Lower leg skin (tissue), 4 donors: ENCODE measurements around the gene ADGRG6. TPM values are rescaled to one million over a fixed set of nuclear protein-coding genes. Genes with fewer than 3 reads are reported as not detected.
"Not testable (repeated sequence)": the region's sequence is repeated elsewhere in the genome, so short reads cannot be mapped to it uniquely, and the experiment has no call there.

Experiments used
- DNase-seq, 2 donors: peaks; one replicate each; pipeline ENCODE4 v3.0.0-alpha.2; 2019; ENCODE audit warnings: low spot score in 2 of 2
- H3K4me3 ChIP-seq: fragments of 200-600 bp; sonication (generic); 2 replicates; pipeline ENCODE4 v1.5.1; 2017; ENCODE audit warnings: mild to moderate bottlenecking, low read depth; ENCODE audit not compliant: poor library complexity, severe bottlenecking
- CTCF ChIP-seq, 3 donors: fragments of 450-650 bp; IDR thresholded peaks; one replicate each; pipeline ENCODE4 v1.5.1; 2016; ENCODE audit warnings: antibody characterized with exemption in 3 of 3, mild to moderate bottlenecking in 3 of 3, moderate library complexity in 2 of 3
- POLR2A ChIP-seq, 2 donors: fragments of 450-650 bp; IDR thresholded peaks; one replicate each; pipeline ENCODE4 v1.6.1; 2016 to 2017; ENCODE audit warnings: antibody characterized with exemption in 2 of 2, mild to moderate bottlenecking in 1 of 2, moderate library complexity in 1 of 2
- WGBS, 2 donors: methylation state at CpG; one replicate each; pipeline ENCODE4 v1.1.5; 2018; 5-methylcytosine and 5-hydroxymethylcytosine counted together
- intact Hi-C: fragments of 100-400 bp; cut with DNase I; formaldehyde crosslinking; loops from one replicate; pipeline ENCODE4 v1.15.0; 2023; ENCODE audit warnings: low total_unique reads
- total RNA-seq, 4 donors: library from RNA; depleted of rRNA; stranded (reverse); fragments of >200 nt; gene quantifications; one replicate each; pipeline ENCODE4 v1.1.0, GENCODE V29; 2016

ADGRG6 gene
- total RNA-seq, 4 donors from 2014 or later = 41.8 to 54.8 (median 50.0) TPM

- intact Hi-C loops = no loop called here
- TF ChIP-seq CTCF (IDR thresholded peaks at IDR 0.05) (no peak), POLR2A (IDR thresholded peaks at IDR 0.05) (no peak)
- DNase-seq = no peak
- WGBS, 2 donors = 59 to 60% methylated on average over 1 of the region's 1 CpG
- H3K4me3 ChIP-seq = no peak overlapping the region
Measured at GRCh38 chr6:142276256-142276655, 25.6 kb upstream of the ADGRG6 start.

GRCh38 chr6:142279350-142280180 lies 22.2 kb upstream of the ADGRG6 start:
- intact Hi-C loops = no loop called here
- 68 to 69% methylated on average over 5 of the region's 5 CpGs for WGBS, 2 donors
- H3K4me3 ChIP-seq = no peak overlapping the region
- DNase-seq = no peak
- TF ChIP-seq POLR2A (IDR thresholded peaks at IDR 0.05) (no peak), CTCF (IDR thresholded peaks at IDR 0.05) (no peak)

GRCh38 chr6:142280265-142280664 lies 21.5 kb upstream of the ADGRG6 start:
- intact Hi-C loops = no loop called here
- WGBS, 2 donors = 88 to 95% methylated on average over 1 of the region's 1 CpG
- TF ChIP-seq CTCF (IDR thresholded peaks at IDR 0.05) (no peak), POLR2A (IDR thresholded peaks at IDR 0.05) (no peak)

GRCh38 chr6:142280927-142281326 lies 20.9 kb upstream of the ADGRG6 start:
- no peak for DNase-seq
- TF ChIP-seq CTCF (IDR thresholded peaks at IDR 0.05) (no peak), POLR2A (IDR thresholded peaks at IDR 0.05) (no peak)
- H3K4me3 ChIP-seq = no peak overlapping the region
- WGBS, 2 donors = 98 to 99% methylated on average over 4 of the region's 4 CpGs
- intact Hi-C loops = no loop called here

More at GRCh38 chr6:142280265-142280664, 21.5 kb upstream of the ADGRG6 start:
- no peak for DNase-seq
- no peak overlapping the region for H3K4me3 ChIP-seq

- DNase-seq, H3K4me3 ChIP-seq, intact Hi-C loops: not testable (repeated sequence)
- WGBS, 2 donors = 79 to 90% methylated on average over 4 of the region's 4 CpGs
Measured at GRCh38 chr6:142283138-142283537, 18.7 kb upstream of the ADGRG6 start.

- 73 to 89% methylated on average over 1 of the region's 1 CpG for WGBS, 2 donors
- H3K4me3 ChIP-seq = no peak overlapping the region
- no peak for TF ChIP-seq POLR2A (IDR thresholded peaks at IDR 0.05)
- no peak for TF ChIP-seq CTCF (IDR thresholded peaks at IDR 0.05)
- intact Hi-C loops = no loop called here
- DNase-seq = no peak
Measured at GRCh38 chr6:142284419-142284818, 17.4 kb upstream of the ADGRG6 start.
